CD8-positive, alpha-beta T cell (primary cell): ENCODE data around the gene G6PC3. TPM values are rescaled to one million over a fixed set of nuclear protein-coding genes. Genes with fewer than 3 reads are reported as not detected.

Experiments
- total RNA-seq, 46 experiments: library from RNA in 2 of 46; stranded (reverse) in 2 of 46; gene quantifications; one replicate each; pipeline ENCODE4 v1.2.3 and lab custom pipeline; 2021 to 2026

G6PC3 gene
- total RNA-seq, 2 experiments from 2014 or later: 4.8 to 5.9 TPM

Other genes starting within 250 kb of the G6PC3 start
- not detected for gene MPP3, start 237.6 kb upstream of the G6PC3 start, total RNA-seq
- not detected for gene CD300LG, start 223.6 kb upstream of the G6PC3 start, total RNA-seq
- 10 to 100 TPM in 1 of 2 experiments, 1 to 10 TPM in 1; 9.6 to 11.8 TPM for gene MPP2, start 163.2 kb upstream of the G6PC3 start, total RNA-seq
- gene PPY, start 128.3 kb upstream of the G6PC3 start, total RNA-seq: not detected
- gene PYY, start 116.8 kb upstream of the G6PC3 start, total RNA-seq: not detected
- gene NAGS, start 66.1 kb upstream of the G6PC3 start, total RNA-seq: under 1 TPM; 0.41 to 0.69 TPM
- gene TMEM101, start 55.8 kb upstream of the G6PC3 start, total RNA-seq: 1 to 10 TPM; 8.1 to 8.7 TPM
- gene LSM12, start 4.1 kb upstream of the G6PC3 start, total RNA-seq: 10 to 100 TPM; 39.8 to 40.5 TPM
- gene HDAC5, start 52.9 kb downstream of the G6PC3 start, total RNA-seq: 10 to 100 TPM; 95.6 to 96.3 TPM
- gene HROB, start 71.2 kb downstream of the G6PC3 start, total RNA-seq: 1 to 10 TPM; 4.0 to 4.9 TPM
- gene ASB16, start 100.0 kb downstream of the G6PC3 start, total RNA-seq: not detected
- 10 to 100 TPM; 43.2 to 43.8 TPM for gene TMUB2, start 116.2 kb downstream of the G6PC3 start, total RNA-seq
- gene ATXN7L3, start 129.1 kb downstream of the G6PC3 start, total RNA-seq: 10 to 100 TPM; 85.5 to 85.7 TPM
- 100 to 1,000 TPM; 151 to 155 TPM for gene UBTF, start 148.9 kb downstream of the G6PC3 start, total RNA-seq
- not detected for gene SLC4A1, start 197.4 kb downstream of the G6PC3 start, total RNA-seq
- gene RUNDC3A, start 237.9 kb downstream of the G6PC3 start, total RNA-seq: under 1 TPM in 1 of 2 experiments, not detected in 1; 0.19 TPM